GM18861 (cell line): ENCODE measurements around the gene SOWAHB.

ENCODE experiments used
- ATAC-seq: cut with Tn5 transposase; IDR thresholded peaks from one replicate; pipeline ENCODE4 v1.9.1; 2021; ENCODE audit not compliant: unreplicated experiment

SOWAHB gene

DNA sequence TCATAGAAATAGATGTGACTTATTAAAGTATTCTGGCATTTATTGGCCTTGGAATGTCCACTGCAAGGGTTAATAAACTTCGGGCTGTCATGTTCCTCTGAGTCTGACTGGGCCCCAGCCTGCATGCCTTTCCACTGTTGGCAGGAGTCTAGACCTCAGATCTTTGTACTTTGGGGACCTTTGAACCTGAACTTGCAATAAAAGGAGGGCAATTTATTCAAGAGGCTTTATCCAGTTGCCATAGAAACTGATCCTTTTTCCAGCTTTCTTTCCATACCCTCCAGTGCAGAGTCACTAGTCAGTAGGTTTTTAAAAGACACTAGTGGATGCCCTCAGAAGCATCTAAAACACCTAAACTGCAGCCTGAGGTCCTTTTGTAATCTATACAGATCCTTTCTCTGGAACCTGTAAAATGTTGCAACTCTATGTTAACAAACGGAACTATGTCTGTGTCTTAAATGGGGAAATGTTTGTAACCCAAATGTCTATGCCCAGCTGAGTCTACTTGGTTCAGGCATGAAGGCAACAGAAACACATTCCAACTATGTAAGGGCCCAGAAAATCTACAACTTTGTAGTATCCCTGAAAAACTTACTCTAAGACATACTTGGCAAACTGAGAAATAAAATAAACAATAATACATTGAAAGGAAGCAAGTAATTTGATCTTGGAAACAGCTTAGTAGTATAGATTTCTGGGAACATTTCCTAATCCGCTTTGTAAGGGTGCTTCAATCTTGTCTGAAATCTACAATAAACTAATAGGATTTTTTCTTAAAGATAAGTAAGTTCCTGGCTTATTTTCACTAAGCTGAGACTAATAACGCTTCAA is 41.5 kb downstream of the SOWAHB start:
- no peak for ATAC-seq

GRCh38 chr4:76854858-76855257 is 43.1 kb downstream of the SOWAHB start:
- no peak for ATAC-seq

DNA sequence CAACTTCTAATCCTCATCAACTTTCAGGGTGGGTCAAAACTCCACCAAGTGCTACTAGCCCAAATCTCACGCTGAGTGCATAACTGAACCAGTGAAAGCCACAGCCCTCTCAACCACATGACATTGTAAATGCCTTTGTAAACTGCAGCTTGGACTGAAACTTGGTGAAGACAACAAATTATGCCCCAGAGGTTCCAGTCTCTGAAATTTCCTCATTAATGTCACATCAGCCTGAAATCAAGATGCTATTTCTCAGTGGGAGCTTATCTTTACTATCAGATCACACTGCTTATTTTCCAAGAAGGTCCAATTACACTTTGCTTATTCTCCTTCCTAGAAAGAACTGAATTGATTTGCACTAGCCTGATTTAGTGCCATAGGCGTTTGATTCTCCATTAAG is 46.6 kb downstream of the SOWAHB start:
- no peak for ATAC-seq

GRCh38 chr4:76850010-76850441 is 47.9 kb downstream of the SOWAHB start:
- no peak for ATAC-seq
